DOHH2 (cell line): Measurements from ENCODE around the gene SEMA4D.
"Not testable (repeated sequence)": the region's sequence is repeated elsewhere in the genome, so short reads cannot be mapped to it uniquely, and the experiment has no call there.

Experiments
- H3F3A ChIP-seq: fragments of 200-600 bp; sonication (generic), shearing (Covaris generic); 2 replicates; pipeline ENCODE4 v1.6.0; 2016; ENCODE audit warnings: antibody characterized with exemption, mild to moderate bottlenecking; ENCODE audit not compliant: control insufficient read depth, insufficient read depth
- H3K27ac ChIP-seq: fragments of 200-600 bp; sonication (generic); 2 replicates; pipeline ENCODE4 v1.5.1; 2014; ENCODE audit warnings: low read depth, mild to moderate bottlenecking, low read length, moderate library complexity
- H3K27me3 ChIP-seq: fragments of 200-600 bp; sonication (generic); 2 replicates; pipeline ENCODE4 v1.6.1; 2014; ENCODE audit warnings: mild to moderate bottlenecking, low read length, mixed read lengths; ENCODE audit not compliant: control insufficient read depth
- H3K36me3 ChIP-seq: fragments of 200-600 bp; sonication (generic); 2 replicates; pipeline ENCODE4 v1.6.1; 2014; ENCODE audit warnings: mild to moderate bottlenecking, low read length, moderate library complexity, mixed read lengths; ENCODE audit not compliant: control insufficient read depth
- H3K4me1 ChIP-seq: fragments of 200-600 bp; sonication (generic); 2 replicates; pipeline ENCODE4 v1.6.1; 2014; ENCODE audit warnings: mild to moderate bottlenecking, low read length, mixed read lengths; ENCODE audit not compliant: control insufficient read depth
- H3K4me2 ChIP-seq: fragments of 200-600 bp; sonication (generic); 2 replicates; pipeline ENCODE4 v1.6.0; 2014; ENCODE audit warnings: mild to moderate bottlenecking, low read length, moderate library complexity
- H3K4me3 ChIP-seq: fragments of 200-600 bp; sonication (generic); 2 replicates; pipeline ENCODE4 v1.5.1; 2014; ENCODE audit warnings: mild to moderate bottlenecking, low read length, mixed read lengths
- H3K79me2 ChIP-seq: fragments of 200-600 bp; sonication (generic); 2 replicates; pipeline ENCODE4 v1.6.1; 2014; ENCODE audit warnings: mild to moderate bottlenecking, low read length, mixed read lengths; ENCODE audit not compliant: control insufficient read depth
- H3K9me2 ChIP-seq: fragments of 200-600 bp; sonication (generic); replicated peaks from 2 replicates; pipeline ENCODE4 v1.6.1; 2014; ENCODE audit warnings: mild to moderate bottlenecking, low read length, mixed read lengths; ENCODE audit not compliant: control insufficient read depth
- H3K9me3 ChIP-seq: fragments of 200-600 bp; sonication (generic); 2 replicates; pipeline ENCODE4 v1.6.1; 2014; ENCODE audit warnings: antibody characterized with exemption, low read length, mixed read lengths; ENCODE audit not compliant: control insufficient read depth, insufficient read depth
- H4K20me1 ChIP-seq: fragments of 200-600 bp; sonication (generic); 2 replicates; pipeline ENCODE4 v1.6.0; 2014; ENCODE audit warnings: low read depth, mild to moderate bottlenecking, antibody characterized with exemption, low read length, moderate library complexity; ENCODE audit not compliant: control insufficient read depth, insufficient read depth
- CTCF ChIP-seq: fragments of 200-600 bp; sonication (generic); IDR thresholded peaks from one replicate; pipeline ENCODE4 v1.5.1; 2014; ENCODE audit warnings: antibody characterized with exemption, mild to moderate bottlenecking, low read depth, low read length; ENCODE audit not compliant: poor library complexity, severe bottlenecking
- EZH2phosphoT487 ChIP-seq: fragments of 200-600 bp; sonication (generic); IDR thresholded peaks from 2 replicates; pipeline ENCODE4 v1.6.1; 2017; ENCODE audit warnings: borderline replicate concordance, mild to moderate bottlenecking, antibody characterized with exemption, low read length, moderate library complexity, mixed read lengths

Gene SEMA4D

DNA sequence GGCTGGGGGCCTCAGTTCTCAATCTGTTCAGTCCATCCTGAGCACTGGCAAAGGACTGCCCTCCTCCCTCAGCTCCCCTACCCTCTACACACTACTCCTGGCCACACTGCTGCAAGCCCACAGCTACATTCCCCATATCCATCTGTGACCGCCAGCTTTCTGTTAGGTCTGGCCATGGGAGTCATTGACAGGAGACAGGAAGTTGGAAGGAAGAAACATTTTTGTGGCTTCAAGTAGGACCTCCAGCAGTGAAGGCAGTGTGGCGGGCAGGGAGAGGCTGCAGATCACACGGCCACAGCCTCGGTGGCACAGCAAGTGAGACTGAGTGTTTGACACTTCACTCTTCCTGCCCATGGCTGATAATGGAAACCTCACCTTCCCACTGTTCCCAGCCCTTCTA is 123.7 kb downstream of the SEMA4D start:
- Histone ChIP-seq H3K9me2 (no peaks in the 10 kb centered on the region), H3K36me3 (no peaks in the 10 kb centered on the region), H3F3A (no peaks in the 10 kb centered on the region), H3K27me3 (no peaks in the 10 kb centered on the region), H3K4me1 (peaks cover 10% of the 10 kb centered on the region), H4K20me1 (no peaks in the 10 kb centered on the region), H3K79me2 (no peaks in the 10 kb centered on the region), H3K4me2 (no peak overlapping the region), H3K4me3 (no peak overlapping the region), H3K27ac (no peak overlapping the region), H3K9me3 (no peaks in the 10 kb centered on the region)
- TF ChIP-seq EZH2phosphoT487: no peak
- no peak for TF ChIP-seq CTCF

- no peak overlapping the region for H3K4me3 ChIP-seq
- TF ChIP-seq EZH2phosphoT487 (no peak), CTCF (no peak)
- H3K4me2 ChIP-seq: no peak overlapping the region
Measured at GRCh38 chr9:89372979-89373378, 124.9 kb downstream of the SEMA4D start.

DNA sequence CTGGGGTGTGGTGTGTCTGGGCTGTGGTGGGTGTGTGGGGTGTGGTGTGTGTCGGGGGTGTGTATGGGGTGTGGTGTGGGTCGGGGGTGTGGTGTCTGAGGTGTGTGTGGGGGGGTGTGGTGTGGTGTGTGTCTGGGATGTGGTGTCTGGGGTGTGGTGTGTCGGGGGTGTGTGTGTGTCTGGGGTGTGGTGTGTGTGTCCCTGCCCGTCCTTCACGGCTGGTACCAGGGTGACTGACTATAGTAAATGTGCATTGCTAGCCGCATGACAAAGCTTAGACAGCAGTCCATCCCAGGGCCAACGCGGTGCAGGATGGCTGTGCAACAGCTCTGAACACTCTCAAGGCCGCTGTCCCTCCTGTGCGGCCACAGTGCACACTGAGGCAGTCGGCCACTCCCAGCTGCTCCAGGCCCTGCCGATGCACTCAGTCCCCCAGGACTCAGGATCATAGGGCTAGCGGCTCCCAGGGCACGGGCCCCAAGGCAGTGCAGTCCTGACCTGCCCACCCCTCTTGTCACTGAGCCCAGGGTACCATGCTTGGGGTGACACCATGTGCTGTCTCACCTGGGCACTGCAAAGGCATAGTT is 125.6 kb downstream of the SEMA4D start:
- no peaks in the 10 kb centered on the region for H3F3A ChIP-seq
- no peaks in the 10 kb centered on the region for H3K9me2 ChIP-seq
- H3K27me3 ChIP-seq: no peaks in the 10 kb centered on the region
- no peak for TF ChIP-seq CTCF
- TF ChIP-seq EZH2phosphoT487: no peak
- H3K4me3 ChIP-seq: no peak overlapping the region
- no peaks in the 10 kb centered on the region for H3K9me3 ChIP-seq
- H3K79me2 ChIP-seq: no peaks in the 10 kb centered on the region
- no peak overlapping the region for H3K4me2 ChIP-seq
- no peaks in the 10 kb centered on the region for H4K20me1 ChIP-seq
- H3K27ac ChIP-seq: no peak overlapping the region
- H3K36me3 ChIP-seq: no peaks in the 10 kb centered on the region
- peaks cover 10% of the 10 kb centered on the region for H3K4me1 ChIP-seq

More at GRCh38 chr9:89372979-89373378, 124.9 kb downstream of the SEMA4D start:
- H3K9me3 ChIP-seq: no peaks in the 10 kb centered on the region
- H3K9me2 ChIP-seq: no peaks in the 10 kb centered on the region
- H3K27me3 ChIP-seq: no peaks in the 10 kb centered on the region
- H3F3A ChIP-seq: no peaks in the 10 kb centered on the region
- no peaks in the 10 kb centered on the region for H4K20me1 ChIP-seq
- no peak overlapping the region for H3K27ac ChIP-seq
- no peaks in the 10 kb centered on the region for H3K36me3 ChIP-seq
- no peaks in the 10 kb centered on the region for H3K79me2 ChIP-seq
- peaks cover 10% of the 10 kb centered on the region for H3K4me1 ChIP-seq

GRCh38 chr9:89371791-89372190 is 126.1 kb downstream of the SEMA4D start:
- H4K20me1 ChIP-seq, H3K27me3 ChIP-seq, H3K9me3 ChIP-seq, H3K79me2 ChIP-seq, H3K9me2 ChIP-seq, H3K27ac ChIP-seq, H3K4me2 ChIP-seq, H3K4me3 ChIP-seq, H3K36me3 ChIP-seq, H3F3A ChIP-seq: not testable (repeated sequence)
- H3K4me1 ChIP-seq: peaks cover 10% of the 10 kb centered on the region
